MCF 10A (cell line): ENCODE data around the gene NPTXR. TPM values are rescaled to one million over a fixed set of nuclear protein-coding genes. Genes with fewer than 3 reads are reported as not detected.
A peak's percentile ranks its signal among the peaks of the same experiment; 100 is the strongest.

Source experiments
- BruUV-seq: library from RNA; stranded (reverse); fragments of 400-500 nt; replicated peaks from 2 replicates; lab custom pipeline; 2021; lab: Mats Ljungman, UMichigan
- CTCF ChIA-PET: fragments of 300-600 bp; sonication (Branson Sonifier 250); formaldehyde crosslinking; extraction: SDS; loops from one replicate; lab custom pipeline; 2021; ENCODE audit warnings: antibody characterized with exemption, inconsistent platforms; lab: Yijun Ruan, JAX
- POLR2A ChIA-PET: fragments of 300-600, 350-650 bp; sonication (Branson Sonifier 250); formaldehyde crosslinking; extraction: SDS; loops from one replicate; lab custom pipeline; 2020; ENCODE audit warnings: antibody characterized with exemption, inconsistent platforms; lab: Yijun Ruan, JAX
- DNase-seq: peaks from one replicate; pipeline ENCODE4 v3.0.0-alpha.2; 2018; ENCODE audit not compliant: unreplicated experiment
- H3K27ac Mint-ChIP-seq: one replicate; pipeline ENCODE4 v1.8.0; 2022; ENCODE audit warnings: mild to moderate bottlenecking, low read depth, mixed read lengths; ENCODE audit not compliant: unreplicated experiment
- H3K27me3 Mint-ChIP-seq: one replicate; pipeline ENCODE4 v1.8.0; 2022; ENCODE audit warnings: mixed read lengths; ENCODE audit not compliant: insufficient read depth, unreplicated experiment
- H3K36me3 Mint-ChIP-seq: one replicate; pipeline ENCODE4 v1.8.0; 2022; ENCODE audit warnings: mild to moderate bottlenecking, moderate library complexity, mixed read lengths; ENCODE audit not compliant: insufficient read depth, unreplicated experiment
- H3K4me1 Mint-ChIP-seq: one replicate; pipeline ENCODE4 v1.8.0; 2022; ENCODE audit warnings: mixed read lengths; ENCODE audit not compliant: insufficient read depth, unreplicated experiment
- H3K4me3 Mint-ChIP-seq: one replicate; pipeline ENCODE4 v1.8.0; 2022; ENCODE audit warnings: mild to moderate bottlenecking, moderate library complexity, mixed read lengths; ENCODE audit not compliant: unreplicated experiment
- H3K9me3 Mint-ChIP-seq: one replicate; pipeline ENCODE4 v1.8.0; 2022; ENCODE audit warnings: mixed read lengths; ENCODE audit not compliant: unreplicated experiment
- intact Hi-C: fragments of 100-400 bp; cut with micrococcal nuclease; formaldehyde crosslinking; loops from 2 replicates; pipeline ENCODE4 v1.14.1; 2022
- total RNA-seq: library from RNA; stranded (reverse); gene quantifications from 2 replicates; pipeline ENCODE4 v1.2.3, GENCODE V29; 2022
- TF ChIP-seq, protein P1 (sequence below): fragments of 200-600 bp; IDR thresholded peaks from one replicate; pipeline ENCODE4 v1.8.0; 2022; ENCODE audit warnings: antibody characterized with exemption, mild to moderate bottlenecking; ENCODE audit not compliant: unreplicated experiment

NPTXR gene
- total RNA-seq, 1 experiment from 2014 or later: 0.93 TPM

DNA sequence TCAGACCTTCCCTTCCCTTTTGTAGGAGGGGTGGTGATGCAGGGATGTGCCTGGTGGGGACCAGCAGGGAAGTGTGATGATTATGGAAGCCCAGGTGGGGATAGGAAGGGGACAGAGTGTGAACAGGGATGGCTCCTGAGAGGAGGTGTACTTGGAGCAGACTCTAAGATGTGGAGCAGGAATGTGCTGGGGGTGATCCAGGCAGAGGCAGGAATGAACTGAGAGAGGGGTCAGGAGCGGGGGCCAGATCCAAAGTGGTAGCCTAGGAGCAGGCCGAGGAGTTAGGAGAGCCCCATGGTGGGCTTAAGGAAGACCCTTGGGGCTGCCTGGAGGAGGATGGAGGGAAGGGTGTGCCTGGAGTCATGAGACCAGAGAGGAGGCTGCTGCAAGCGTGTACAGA, 3.7 kb downstream of the NPTXR start:
- TF ChIP-seq, protein P1, sequence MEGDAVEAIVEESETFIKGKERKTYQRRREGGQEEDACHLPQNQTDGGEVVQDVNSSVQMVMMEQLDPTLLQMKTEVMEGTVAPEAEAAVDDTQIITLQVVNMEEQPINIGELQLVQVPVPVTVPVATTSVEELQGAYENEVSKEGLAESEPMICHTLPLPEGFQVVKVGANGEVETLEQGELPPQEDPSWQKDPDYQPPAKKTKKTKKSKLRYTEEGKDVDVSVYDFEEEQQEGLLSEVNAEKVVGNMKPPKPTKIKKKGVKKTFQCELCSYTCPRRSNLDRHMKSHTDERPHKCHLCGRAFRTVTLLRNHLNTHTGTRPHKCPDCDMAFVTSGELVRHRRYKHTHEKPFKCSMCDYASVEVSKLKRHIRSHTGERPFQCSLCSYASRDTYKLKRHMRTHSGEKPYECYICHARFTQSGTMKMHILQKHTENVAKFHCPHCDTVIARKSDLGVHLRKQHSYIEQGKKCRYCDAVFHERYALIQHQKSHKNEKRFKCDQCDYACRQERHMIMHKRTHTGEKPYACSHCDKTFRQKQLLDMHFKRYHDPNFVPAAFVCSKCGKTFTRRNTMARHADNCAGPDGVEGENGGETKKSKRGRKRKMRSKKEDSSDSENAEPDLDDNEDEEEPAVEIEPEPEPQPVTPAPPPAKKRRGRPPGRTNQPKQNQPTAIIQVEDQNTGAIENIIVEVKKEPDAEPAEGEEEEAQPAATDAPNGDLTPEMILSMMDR: no peak
- DNase-seq: no peak
- ChIA-PET POLR2A (interaction anchor here (0.6 kb wide), 1 partner anchor 440 kb away, joined by 3 read pairs; no protein-coding TSS in a partner anchor), CTCF (interaction anchor here (1.1 kb wide), 1 partner anchor 111 kb away, joined by 3 read pairs; no protein-coding TSS in a partner anchor)
- Mint-ChIP-seq H3K36me3 (no peaks in the 10 kb centered on the region), H3K4me1 (peaks cover 14% of the 10 kb centered on the region), H3K27me3 (peaks cover 30% of the 10 kb centered on the region), H3K27ac (no peak overlapping the region), H3K4me3 (no peak overlapping the region), H3K9me3 (no peaks in the 10 kb centered on the region)
- intact Hi-C loops: loop anchor here (5.0 kb wide), 2 partner anchors 38 to 73 kb away; no protein-coding TSS in a partner anchor
- BruUV-seq: no TSS peak

DNA sequence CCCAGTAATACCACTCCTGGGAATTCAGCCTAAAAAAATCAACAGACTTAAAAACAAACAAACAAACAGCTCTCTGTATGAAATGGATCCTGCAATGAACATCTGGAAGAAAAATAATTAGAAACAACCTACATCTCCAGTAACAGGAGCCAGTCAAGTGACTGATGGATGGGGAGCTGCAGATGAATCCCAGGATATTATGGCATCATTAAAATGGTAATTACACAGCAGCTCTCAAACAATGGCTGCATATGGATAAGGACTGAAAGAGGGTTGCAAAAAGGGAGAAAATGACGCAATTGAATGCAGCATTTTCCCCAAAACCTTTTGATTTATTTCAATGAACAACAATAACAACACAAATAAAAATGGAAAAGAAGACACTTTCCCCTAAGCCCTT, 4.1 kb downstream of the NPTXR start:
- no TSS peak for BruUV-seq
- DNase-seq: no peak
- ChIA-PET CTCF (interaction anchor here (0.6 to 1.1 kb wide), 2 partner anchors 71 to 112 kb away, joined by 3 read pairs; no protein-coding TSS in a partner anchor), POLR2A (interaction anchor here (0.6 kb wide), 1 partner anchor 440 kb away, joined by 3 read pairs; no protein-coding TSS in a partner anchor)
- Mint-ChIP-seq H3K4me3 (no peak overlapping the region), H3K4me1 (peaks cover 14% of the 10 kb centered on the region), H3K27me3 (peaks cover 28% of the 10 kb centered on the region), H3K36me3 (no peaks in the 10 kb centered on the region), H3K9me3 (no peaks in the 10 kb centered on the region), H3K27ac (no peak overlapping the region)
- TF ChIP-seq, protein P1: no peak
- intact Hi-C loops: loop anchor here (5.0 kb wide), 2 partner anchors 37 to 72 kb away; no protein-coding TSS in a partner anchor

DNA sequence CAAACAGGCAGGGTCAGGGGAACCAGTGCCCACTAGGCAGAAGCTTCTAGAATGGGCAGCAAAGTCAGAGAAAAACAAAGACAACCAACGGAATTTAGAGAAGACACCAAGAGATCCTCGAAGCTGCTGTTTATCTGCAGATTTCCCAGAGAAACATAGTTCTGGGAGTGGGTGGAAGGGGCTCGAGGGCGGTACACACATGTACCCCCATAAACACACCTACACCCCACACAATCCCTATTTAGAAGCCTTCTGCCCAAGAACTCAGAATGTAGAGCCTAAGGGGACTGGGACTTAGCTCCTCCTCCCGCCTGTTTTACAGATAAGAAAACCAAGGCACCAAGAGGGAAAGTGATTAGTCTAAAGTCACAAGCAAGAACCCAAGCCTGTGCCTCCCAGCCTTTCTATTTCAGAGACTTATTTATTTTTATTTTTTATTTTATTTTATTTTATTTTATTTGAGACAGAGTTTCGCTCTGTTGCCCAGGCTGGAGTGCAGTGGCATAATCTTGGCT, 6.4 kb downstream of the NPTXR start:
- Mint-ChIP-seq H3K27ac (no peak overlapping the region), H3K9me3 (no peaks in the 10 kb centered on the region), H3K4me1 (peaks cover 18% of the 10 kb centered on the region), H3K36me3 (no peaks in the 10 kb centered on the region), H3K27me3 (peaks cover 19% of the 10 kb centered on the region), H3K4me3 (no peak overlapping the region)
- no peak for DNase-seq
- ChIA-PET CTCF (interaction anchor here (1.0 kb wide), 1 partner anchor 32 kb away, joined by 3 read pairs; no protein-coding TSS in a partner anchor), POLR2A (no interaction called here)
- no TSS peak for BruUV-seq
- intact Hi-C loops: no loop called here
- TF ChIP-seq, protein P1: no peak

DNA sequence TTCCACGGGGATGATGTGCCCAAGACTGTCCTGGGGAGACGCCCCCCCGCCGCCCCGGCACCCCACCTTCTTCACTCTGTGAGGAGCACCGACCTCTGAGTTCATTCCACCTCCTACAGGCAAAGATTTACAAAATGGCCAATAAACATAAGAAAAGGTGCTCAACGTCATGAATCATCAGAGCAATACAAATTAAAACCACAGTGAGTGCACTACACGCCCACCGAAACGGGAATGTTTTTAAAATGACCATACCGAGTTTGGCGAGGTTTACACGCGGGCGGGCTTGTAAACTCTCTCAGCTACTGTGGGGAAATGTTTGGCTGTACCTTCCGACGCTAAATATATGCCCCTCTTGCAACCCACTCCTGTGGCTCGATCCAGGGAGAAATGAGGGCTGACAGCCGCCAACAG, 7.9 kb downstream of the NPTXR start:
- no TSS peak for BruUV-seq
- ChIA-PET CTCF (interaction anchor here (0.7 kb wide), 1 partner anchor 295 kb away, joined by 3 read pairs; no protein-coding TSS in a partner anchor), POLR2A (no interaction called here)
- peaks cover 17% of the 10 kb centered on the region for H3K4me1 Mint-ChIP-seq
- H3K27ac Mint-ChIP-seq: no peak overlapping the region
- peak; percentile 38 for DNase-seq
- no peak overlapping the region for H3K4me3 Mint-ChIP-seq
- intact Hi-C loops: no loop called here
- peaks cover 17% of the 10 kb centered on the region for H3K27me3 Mint-ChIP-seq
- TF ChIP-seq, protein P1: no peak
- no peaks in the 10 kb centered on the region for H3K9me3 Mint-ChIP-seq
- no peaks in the 10 kb centered on the region for H3K36me3 Mint-ChIP-seq
